Body of pancreas (tissue), 4 donors: ENCODE measurements around the gene TAF8.

Experiments
- POLR2A ChIP-seq, 3 donors: fragments of 450-650 bp; IDR thresholded peaks; one replicate each; pipeline ENCODE4 v1.6.1; 2016; ENCODE audit warnings: antibody characterized with exemption in 3 of 3, mild to moderate bottlenecking in 2 of 3
- TF ChIP-seq, protein P1 (sequence below), 7 experiments: fragments of 450-650 bp in 4 of 7; fragments of 200-600 bp in 3 of 7; sonication (generic) in 3 of 7; IDR thresholded peaks; one replicate each; pipeline ENCODE4 v1.5.1; 2016 to 2019; ENCODE audit warnings: antibody characterized with exemption in 7 of 7

DNA sequence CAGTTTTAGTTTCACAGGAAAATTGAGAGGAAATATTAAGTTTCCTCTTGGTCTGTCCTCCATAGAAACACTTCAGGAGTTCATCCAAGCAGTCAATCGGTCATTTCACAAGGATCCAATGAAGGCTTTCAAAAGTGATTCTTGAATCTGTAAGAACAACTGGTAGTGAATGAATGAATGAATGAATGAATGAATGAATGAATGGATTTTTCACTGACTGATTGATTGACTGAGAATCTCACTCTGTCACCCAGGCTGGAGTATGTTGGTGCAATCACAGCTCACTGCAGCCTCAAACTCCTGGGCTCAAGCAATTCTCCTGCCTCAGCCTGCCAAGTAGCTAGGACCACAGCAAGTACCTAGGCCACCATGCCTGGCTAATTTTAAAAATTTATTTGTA lies 39.4 kb upstream of the TAF8 start:
- TF ChIP-seq, protein P1, sequence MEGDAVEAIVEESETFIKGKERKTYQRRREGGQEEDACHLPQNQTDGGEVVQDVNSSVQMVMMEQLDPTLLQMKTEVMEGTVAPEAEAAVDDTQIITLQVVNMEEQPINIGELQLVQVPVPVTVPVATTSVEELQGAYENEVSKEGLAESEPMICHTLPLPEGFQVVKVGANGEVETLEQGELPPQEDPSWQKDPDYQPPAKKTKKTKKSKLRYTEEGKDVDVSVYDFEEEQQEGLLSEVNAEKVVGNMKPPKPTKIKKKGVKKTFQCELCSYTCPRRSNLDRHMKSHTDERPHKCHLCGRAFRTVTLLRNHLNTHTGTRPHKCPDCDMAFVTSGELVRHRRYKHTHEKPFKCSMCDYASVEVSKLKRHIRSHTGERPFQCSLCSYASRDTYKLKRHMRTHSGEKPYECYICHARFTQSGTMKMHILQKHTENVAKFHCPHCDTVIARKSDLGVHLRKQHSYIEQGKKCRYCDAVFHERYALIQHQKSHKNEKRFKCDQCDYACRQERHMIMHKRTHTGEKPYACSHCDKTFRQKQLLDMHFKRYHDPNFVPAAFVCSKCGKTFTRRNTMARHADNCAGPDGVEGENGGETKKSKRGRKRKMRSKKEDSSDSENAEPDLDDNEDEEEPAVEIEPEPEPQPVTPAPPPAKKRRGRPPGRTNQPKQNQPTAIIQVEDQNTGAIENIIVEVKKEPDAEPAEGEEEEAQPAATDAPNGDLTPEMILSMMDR (IDR thresholded peaks at IDR 0.05), result no peak
- TF ChIP-seq POLR2A (IDR thresholded peaks at IDR 0.05), result no peak
